ENCODE results near the gene FBL. TPM values are rescaled to one million over a fixed set of nuclear protein-coding genes. Genes with fewer than 3 reads are reported as not detected.
A peak's percentile ranks its signal among the peaks of the same experiment; 100 is the strongest.

FBL gene
- total RNA-seq, 1 experiment from 2014 or later, result 502 TPM

DNA sequence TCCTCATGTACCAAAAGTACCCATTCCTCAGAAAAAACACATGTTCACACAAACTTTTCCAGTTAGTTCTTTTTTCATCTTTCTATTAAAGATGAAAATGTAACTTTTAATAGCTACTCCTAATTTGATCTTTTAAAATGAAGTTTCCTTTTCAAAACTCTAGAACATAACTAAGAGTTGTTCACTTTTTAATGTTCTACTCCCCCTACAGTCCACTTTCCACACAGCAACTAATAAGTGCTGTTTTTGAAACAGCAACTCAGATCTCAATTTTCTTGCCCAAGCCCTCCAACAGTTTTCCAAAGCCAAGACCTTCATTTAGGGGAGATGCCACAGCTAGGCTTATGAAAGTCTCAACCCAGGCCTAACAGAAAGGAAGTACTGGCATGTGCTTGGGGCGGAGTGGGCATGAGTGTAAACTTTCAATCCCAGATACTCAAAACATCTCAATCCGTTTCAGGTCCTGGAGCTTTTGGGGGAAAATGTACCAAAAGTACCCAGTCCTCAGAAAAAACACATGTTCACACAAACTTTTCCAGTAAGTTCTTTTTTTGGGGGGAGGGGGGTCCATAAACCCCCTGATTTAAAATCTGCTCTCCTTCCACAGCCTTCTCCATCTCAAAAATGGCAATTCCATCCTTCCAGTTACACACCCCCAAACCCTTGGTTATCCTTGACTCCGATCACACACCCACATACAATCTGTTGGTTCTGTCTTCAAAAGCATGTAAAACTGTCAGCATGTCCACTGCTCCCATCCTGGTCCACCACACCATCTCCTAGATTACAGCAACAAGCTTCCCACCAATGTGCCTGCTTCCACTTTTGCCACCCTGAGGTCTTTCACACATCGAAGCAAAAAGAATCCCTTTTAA is 2.0 kb downstream of the FBL start:
- POLR2A ChIA-PET, result interaction anchor here (1.1 to 4.1 kb wide), 6 partner anchors 8 to 409 kb away, joined by 3 to 41 read pairs (median 8); partner anchors contain the start of genes DYRK1B, PSMC4 and RPS16
- Mint-ChIP-seq H3K9me3 (ENCODE audit: unreplicated experiment) (no peaks in the 10 kb centered on the region), H3K4me1 (ENCODE audit: insufficient read depth, unreplicated experiment) (peaks cover 44% of the 10 kb centered on the region), H3K36me3 (ENCODE audit: insufficient read depth, unreplicated experiment) (peaks cover 21% of the 10 kb centered on the region), H3K27me3 (ENCODE audit: insufficient read depth, unreplicated experiment) (no peaks in the 10 kb centered on the region), H3K4me3 (ENCODE audit: unreplicated experiment) (peak overlapping the region; percentile 90), H3K27ac (ENCODE audit: low read depth, unreplicated experiment) (peak overlapping the region; percentile 90)
- TF ChIP-seq, protein P1, sequence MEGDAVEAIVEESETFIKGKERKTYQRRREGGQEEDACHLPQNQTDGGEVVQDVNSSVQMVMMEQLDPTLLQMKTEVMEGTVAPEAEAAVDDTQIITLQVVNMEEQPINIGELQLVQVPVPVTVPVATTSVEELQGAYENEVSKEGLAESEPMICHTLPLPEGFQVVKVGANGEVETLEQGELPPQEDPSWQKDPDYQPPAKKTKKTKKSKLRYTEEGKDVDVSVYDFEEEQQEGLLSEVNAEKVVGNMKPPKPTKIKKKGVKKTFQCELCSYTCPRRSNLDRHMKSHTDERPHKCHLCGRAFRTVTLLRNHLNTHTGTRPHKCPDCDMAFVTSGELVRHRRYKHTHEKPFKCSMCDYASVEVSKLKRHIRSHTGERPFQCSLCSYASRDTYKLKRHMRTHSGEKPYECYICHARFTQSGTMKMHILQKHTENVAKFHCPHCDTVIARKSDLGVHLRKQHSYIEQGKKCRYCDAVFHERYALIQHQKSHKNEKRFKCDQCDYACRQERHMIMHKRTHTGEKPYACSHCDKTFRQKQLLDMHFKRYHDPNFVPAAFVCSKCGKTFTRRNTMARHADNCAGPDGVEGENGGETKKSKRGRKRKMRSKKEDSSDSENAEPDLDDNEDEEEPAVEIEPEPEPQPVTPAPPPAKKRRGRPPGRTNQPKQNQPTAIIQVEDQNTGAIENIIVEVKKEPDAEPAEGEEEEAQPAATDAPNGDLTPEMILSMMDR (IDR thresholded peaks at IDR 0.05; ENCODE audit: unreplicated experiment), result peak; percentile 41
- intact Hi-C loops (cut with micrococcal nuclease), result loop anchor here (1.0 to 5.0 kb wide), 3 partner anchors 51 to 169 kb away; no protein-coding TSS in a partner anchor
- CTCF ChIA-PET, result interaction anchor here (0.6 to 6.9 kb wide), 31 partner anchors 9 to 498 kb away, joined by 3 to 67 read pairs (median 4); partner anchors contain the start of genes DYRK1B and PSMC4
- peak; percentile 64 for DNase-seq (ENCODE audit: unreplicated experiment)
- no TSS peak for BruUV-seq (replicated peaks)

DNA sequence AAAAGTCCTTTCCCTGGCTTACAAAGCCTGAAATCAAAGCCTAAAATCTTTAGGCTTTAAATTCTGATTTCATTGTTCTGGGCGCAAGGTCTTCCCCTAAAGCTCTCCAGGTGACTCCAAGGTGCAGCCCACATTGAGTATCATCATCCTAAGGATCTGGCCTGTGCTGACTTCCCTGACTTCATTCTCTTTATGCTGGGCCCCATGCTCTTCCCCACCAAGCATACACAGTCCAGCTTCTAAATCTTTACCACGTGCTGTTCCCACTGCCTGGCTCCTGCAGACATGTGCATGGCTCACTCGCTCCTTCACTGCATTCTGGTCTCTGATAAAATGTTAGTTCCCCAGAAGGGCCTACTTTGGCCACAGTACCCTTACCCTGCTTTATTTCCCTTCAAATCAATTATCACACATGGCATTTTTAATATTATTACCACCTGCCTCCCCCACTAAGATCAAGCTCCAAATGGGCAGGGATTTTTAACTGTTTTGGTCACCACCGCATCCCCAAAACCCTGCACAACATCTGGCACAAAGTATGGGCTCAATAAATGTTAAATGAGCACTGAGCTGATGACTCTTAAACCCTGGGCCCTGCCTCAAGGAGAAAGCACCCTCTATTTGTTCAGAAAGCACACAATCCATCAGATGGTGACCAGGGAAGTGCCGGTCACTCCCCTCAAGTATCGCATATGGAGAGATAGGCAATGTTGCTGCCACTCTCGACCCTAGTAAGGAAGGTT is 3.3 kb downstream of the FBL start:
- Mint-ChIP-seq H3K4me3 (ENCODE audit: unreplicated experiment) (peak overlapping the region; percentile 60), H3K4me1 (ENCODE audit: insufficient read depth, unreplicated experiment) (peaks cover 44% of the 10 kb centered on the region), H3K27me3 (ENCODE audit: insufficient read depth, unreplicated experiment) (no peaks in the 10 kb centered on the region), H3K27ac (ENCODE audit: low read depth, unreplicated experiment) (peak overlapping the region; percentile 90), H3K9me3 (ENCODE audit: unreplicated experiment) (no peaks in the 10 kb centered on the region), H3K36me3 (ENCODE audit: insufficient read depth, unreplicated experiment) (peaks cover 22% of the 10 kb centered on the region)
- no TSS peak for BruUV-seq (replicated peaks)
- no peak for DNase-seq (ENCODE audit: unreplicated experiment)
- TF ChIP-seq, protein P1 (IDR thresholded peaks at IDR 0.05; ENCODE audit: unreplicated experiment), result peak; percentile 5
- intact Hi-C loops (cut with micrococcal nuclease), result loop anchor here (2.0 to 5.0 kb wide), 2 partner anchors 76 to 168 kb away; no protein-coding TSS in a partner anchor
- POLR2A ChIA-PET, result interaction anchor here (0.5 to 1.1 kb wide), 3 partner anchors 9 to 129 kb away, joined by 3 to 4 read pairs (median 3); partner anchors contain the start of gene DYRK1B
- CTCF ChIA-PET, result interaction anchor here (0.6 to 6.9 kb wide), 24 partner anchors 10 to 731 kb away, joined by 3 to 67 read pairs (median 4); partner anchors contain the start of genes DYRK1B and PSMC4

GRCh38 chr19:39841041-39841440 is 5.1 kb downstream of the FBL start:
- ChIA-PET CTCF (interaction anchor here (0.7 to 1.5 kb wide), 4 partner anchors 45 to 403 kb away, joined by 3 to 4 read pairs (median 3); partner anchors contain the start of gene PSMC4), POLR2A (no interaction called here)
- Mint-ChIP-seq H3K36me3 (ENCODE audit: insufficient read depth, unreplicated experiment) (peaks cover 39% of the 10 kb centered on the region), H3K27me3 (ENCODE audit: insufficient read depth, unreplicated experiment) (no peaks in the 10 kb centered on the region), H3K27ac (ENCODE audit: low read depth, unreplicated experiment) (no peak overlapping the region), H3K9me3 (ENCODE audit: unreplicated experiment) (no peaks in the 10 kb centered on the region), H3K4me3 (ENCODE audit: unreplicated experiment) (no peak overlapping the region), H3K4me1 (ENCODE audit: insufficient read depth, unreplicated experiment) (peaks cover 37% of the 10 kb centered on the region)
- no TSS peak for BruUV-seq (replicated peaks)
- TF ChIP-seq, protein P1 (IDR thresholded peaks at IDR 0.05; ENCODE audit: unreplicated experiment), result no peak
- intact Hi-C loops (cut with micrococcal nuclease), result loop anchor here (5.0 kb wide), 1 partner anchor 74 kb away; no protein-coding TSS in a partner anchor
- no peak for DNase-seq (ENCODE audit: unreplicated experiment)

All from MCF 10A (cell line).